HG02938 (cell line): ENCODE results near the gene SLBP.
A peak's percentile ranks its signal among the peaks of the same experiment; 100 is the strongest.

Experiments
- ATAC-seq: cut with Tn5 transposase; IDR thresholded peaks from one replicate; pipeline ENCODE4 v1.9.1; 2021; ENCODE audit warnings: mild to moderate bottlenecking, moderate library complexity; ENCODE audit not compliant: unreplicated experiment

Gene SLBP

DNA sequence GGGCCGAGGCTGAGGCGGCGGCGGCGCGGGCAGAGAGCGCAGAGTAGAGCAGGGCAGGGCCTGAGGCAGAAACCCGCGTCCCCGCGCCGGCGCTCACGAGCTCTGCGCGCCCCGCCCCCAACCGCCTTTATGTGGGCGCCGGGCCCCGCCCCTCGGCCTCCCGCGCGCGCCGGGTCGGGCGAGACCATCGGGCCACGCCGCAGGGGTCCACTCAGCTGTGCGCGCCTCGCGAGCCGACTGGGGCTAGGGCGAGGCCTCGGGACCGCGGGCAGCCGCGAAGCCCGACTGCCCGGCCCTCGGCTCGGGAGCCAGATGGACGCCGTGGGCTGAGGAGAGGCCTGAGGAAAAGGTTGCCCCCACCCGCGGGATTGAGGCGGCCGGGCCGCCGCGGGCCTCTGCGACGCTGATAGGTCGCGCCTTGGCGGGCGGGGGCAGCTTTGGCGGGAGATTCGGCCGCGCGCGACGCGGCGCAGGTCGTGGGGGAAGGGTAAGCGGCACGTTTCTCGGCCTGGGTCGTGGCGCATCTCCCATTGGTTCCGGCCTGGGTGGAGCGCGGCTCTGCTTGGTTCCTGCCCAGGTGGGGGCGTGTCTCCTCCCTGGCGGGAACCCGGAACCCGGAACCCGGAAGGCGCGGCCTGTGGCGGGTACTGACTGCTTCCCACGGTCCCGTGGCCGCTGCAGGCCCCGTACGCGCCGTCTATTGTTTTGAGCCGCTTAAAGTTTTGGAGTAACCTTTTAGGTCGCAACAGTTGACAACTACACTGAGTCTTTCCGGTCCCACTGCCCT lies at the start of gene SLBP:
Gene SLBP (minus strand): TSS at position 104 of the 787 bp plus-strand sequence. CDS start 131 bp downstream, outside the sequence.
- peak; percentile 77 for ATAC-seq

DNA sequence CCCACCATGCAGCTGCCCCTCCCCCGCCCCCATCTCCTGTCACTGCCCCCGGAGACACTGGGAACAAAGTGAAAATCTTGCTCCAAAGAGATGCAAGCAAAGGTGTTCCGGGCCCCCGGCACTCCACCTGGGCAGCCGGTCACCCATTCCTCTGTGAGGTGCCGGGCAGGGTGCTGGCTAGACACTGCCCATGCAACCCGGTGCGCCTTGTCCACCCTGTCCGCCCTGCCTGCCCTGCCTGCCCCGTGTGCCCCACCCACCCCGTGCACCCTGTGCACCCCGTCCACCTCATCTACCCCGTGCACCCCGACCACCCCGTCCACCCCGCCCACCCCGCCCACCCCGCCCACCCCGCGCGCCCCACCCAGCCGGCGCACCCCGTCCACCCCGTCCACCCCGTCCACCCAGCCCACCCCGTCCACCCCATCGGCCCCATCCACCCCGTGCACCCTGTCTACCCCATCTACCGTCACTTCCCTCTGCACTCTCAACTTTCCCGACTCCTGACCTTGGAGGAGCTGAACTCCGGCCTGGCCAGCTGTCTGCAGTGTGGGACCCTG lies 49.1 kb upstream of the SLBP start:
- no peak for ATAC-seq

DNA sequence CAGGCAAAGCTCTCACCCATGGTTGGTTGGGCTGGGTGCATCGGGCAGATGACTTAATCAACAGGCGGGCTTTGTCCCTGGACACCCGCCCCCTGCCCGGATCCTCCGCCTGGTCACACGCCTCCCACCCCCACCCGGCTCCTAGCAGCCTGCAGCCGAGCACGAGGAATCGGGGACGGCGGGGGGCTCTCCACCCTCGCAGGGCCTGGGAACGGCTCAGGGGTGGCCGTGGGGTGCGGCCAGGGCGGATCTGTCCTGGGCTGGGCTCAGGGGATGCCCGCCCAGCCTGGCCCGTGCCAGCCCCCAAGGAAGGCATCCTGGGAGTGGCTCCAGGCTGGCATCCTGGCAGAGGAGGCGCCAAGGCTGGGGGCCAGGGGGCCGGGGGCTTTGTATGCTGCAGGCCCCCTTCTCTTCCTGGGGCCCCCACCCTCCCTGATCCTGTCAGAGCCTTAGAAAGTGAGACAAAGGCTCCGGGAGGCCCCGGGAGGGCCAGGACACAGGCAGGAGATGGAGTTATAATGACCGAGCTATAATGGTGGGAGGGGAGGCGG lies 48.5 kb upstream of the SLBP start:
- no peak for ATAC-seq

DNA sequence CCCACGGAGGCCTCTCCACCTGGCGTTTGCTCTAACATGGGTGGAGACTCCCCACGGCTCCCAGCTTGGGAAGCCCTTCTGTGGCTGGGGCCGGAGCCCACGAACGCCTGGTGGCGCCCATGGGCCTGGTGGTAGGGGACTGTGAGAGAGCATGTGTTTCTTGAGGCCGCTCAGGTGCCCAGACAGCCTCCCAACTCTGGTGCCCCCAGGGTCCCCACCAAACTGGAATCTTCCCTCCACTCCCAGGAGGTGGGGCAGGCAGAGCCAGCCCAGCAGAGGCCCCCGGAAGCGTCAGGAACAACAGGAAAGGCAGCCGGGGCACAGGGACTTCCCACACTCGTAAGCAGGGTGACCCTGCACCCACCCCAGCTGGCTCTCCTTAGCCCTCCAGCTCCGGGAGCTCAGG lies 47.7 kb upstream of the SLBP start:
- ATAC-seq, result no peak

DNA sequence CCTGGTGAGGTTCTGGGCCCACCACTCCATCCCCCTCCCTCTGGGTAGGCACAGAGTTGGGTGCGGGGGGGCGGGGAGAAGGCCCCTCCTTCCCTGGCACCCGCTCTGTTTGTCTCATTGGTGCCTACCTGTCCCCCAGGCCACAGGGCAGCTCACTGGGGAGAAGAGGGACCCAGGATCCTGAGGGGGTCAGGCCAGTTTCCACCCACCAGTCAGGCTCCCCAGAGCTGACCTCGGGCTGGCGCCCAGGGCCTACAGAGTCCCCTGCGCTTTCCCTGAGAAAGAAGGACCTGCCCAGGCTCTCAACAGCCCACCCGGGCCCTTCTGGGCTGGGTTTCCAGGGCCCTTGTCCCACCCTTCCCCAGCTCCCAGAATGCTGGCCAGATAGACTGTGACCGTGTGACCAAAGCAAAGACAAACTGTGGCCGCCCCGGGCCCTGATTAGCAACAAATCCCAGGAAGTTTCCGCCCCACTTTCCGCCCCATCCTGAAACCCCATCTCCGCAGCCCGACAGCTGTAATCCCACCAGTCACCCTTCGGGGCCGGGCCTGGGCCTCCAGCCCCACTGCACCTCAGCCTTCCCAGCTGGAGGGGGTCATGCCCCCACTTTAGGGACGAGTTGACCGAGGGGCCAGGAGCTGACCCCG lies 47.2 kb upstream of the SLBP start:
- ATAC-seq, result no peak

DNA sequence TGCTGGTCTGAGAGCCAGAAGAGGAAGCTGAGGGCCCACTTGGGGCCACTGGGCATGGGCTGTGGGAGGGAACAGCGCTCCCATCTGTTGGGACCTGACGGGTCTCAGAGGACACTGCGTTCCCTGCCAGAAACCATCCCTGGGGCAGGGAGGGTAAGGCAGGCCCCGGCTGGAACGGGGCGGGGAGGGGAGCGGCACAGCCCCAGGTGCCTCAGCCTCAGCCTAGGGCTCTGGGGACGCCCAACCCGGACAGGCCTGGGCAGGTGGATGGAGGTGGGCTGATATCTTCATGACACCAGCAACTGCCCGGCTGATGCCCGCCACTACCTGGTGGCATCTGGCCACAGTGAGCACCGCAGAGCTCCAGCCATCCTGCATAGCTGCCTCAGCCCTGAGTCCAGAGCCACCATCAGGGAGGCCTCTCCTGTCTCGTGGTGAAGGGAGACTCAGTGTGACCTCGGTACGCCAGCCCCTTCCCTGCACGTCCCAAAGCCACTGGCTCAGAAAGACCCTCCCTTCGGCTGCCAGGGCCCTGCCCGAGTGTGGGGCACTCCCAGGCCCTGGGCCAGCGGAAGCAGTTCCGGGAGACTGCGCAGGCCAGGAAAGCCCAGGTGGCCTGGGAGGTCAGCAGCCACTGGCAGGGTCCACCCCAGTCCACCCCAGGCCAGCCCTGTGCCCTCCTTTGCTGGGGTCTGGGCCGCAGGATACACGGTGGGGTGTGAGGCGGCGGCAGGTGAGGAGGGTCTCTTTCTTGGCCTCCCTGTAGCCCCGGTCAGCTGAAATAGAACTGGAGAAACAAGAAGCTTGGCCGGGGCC lies 46.4 kb upstream of the SLBP start:
- ATAC-seq, result no peak

DNA sequence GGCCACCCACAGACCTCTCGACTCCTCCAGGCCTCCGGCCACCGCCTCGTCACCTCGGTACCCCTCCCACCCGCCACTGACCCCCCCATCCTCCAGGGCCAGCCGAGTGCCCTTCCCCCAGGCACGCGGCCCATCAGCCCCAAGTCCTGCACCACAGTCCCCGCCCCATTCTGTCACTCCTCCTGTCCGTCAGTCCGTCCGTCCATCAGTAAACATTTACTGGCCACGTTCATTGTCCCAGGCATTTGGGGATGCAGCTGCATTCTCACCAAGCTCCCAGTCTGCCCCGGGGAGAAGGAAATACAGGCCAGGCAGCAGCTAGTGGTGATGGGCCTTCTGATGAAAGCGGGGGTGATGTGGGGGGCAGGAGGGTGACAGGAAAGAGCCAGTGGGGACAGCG lies 45.7 kb upstream of the SLBP start:
- ATAC-seq, result no peak

DNA sequence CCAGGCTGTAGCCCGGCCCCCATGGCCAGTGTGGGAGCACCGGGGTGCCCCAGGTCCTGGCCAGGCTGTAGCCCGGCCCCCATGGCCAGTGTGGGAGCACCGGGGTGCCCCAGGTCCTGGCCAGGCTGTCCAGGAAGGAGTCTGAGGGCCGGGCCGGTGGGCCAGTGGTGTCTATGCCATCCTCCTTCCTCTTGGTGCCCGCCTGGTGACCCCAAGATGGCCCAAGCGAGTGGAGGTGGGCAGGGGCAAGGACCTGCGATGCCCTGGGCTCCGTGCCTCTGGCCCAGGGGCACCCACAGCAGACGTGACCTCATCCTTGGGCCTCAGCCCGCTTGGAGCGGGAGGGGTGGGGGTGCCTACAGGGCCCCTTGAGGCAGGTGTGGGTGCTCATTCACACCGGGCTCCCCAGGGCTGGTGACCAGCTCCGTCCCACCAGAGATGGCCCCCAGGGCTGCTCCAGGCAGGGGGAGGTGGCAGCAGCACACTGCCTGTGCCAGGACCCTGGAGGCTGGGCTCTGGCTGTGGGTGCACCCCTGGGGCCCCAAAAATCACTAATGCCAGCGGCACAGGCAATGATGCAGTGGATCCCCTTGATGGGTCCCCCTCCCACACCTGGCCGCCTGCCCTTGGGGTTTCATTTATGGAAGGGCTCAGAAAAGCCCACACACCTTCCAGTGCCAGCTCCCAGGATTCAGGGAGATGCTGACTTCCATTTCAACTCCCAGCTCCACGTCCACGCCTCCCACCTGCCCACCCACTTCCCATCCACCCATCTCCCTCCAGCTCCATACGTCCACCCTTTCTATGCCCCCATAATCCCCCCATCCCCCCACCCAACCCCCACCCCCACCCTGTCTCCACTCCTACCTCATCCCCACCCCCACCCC lies 45.0 kb upstream of the SLBP start:
- ATAC-seq, result no peak

DNA sequence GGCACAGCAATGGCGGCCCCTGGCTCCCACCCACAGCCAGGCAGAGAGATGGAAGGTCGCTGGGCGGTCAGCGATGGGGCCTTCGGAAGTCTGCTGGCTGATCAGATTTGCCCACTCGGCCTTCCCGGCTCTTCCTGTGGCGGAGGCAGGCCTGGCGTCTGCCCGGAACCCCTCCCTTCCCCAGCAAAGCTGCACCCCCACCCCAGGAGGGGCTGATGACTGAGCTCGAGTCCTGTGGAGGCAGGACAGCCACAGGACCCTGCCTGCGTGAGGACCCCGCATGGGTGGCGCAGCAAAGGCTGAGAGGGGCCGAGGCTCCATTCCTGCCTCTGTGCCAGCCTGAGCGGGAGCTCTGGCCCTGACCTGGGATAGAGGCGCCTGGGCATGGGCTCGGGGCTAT lies 44.0 kb upstream of the SLBP start:
- ATAC-seq, result no peak

DNA sequence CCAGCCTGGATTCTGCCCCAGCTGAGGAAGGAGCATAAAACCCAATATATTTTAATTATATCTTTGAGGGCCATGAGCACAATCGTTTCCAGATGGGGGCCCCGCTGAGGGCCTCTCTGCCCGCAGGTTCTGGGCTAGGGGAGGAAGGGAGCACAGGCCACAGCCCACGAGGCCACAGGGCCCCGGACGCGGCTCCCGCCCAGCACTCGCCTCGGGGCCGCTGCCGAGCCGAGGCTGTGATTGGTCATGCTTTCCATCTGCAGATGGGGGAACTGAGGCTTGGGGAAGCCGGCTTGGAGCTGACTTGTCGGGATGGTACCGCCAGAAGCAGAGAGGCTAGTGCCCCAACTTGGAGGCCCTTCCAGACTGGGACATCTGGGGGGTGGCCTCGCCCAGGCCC lies 43.2 kb upstream of the SLBP start:
- ATAC-seq, result no peak

DNA sequence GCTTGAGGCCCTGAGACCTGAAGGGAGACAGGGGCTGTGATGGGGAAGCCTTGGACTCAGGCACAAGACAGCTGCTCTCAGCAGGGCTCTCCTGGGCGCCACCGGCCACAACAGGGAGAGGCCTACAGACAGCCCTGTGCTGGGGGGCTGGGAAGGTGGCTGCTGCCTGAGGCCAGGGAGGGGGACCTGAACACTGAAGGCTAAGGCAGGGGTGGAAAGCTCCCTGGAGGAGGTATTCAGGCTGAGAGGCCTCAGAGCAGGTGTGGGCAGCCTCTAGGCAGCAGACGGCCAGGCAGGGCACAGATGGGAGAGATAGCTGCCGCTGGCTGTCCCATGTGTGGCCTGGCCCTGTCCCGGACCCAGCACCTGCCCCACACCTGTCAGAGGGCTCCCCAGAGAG lies 42.2 kb upstream of the SLBP start:
- no peak for ATAC-seq

DNA sequence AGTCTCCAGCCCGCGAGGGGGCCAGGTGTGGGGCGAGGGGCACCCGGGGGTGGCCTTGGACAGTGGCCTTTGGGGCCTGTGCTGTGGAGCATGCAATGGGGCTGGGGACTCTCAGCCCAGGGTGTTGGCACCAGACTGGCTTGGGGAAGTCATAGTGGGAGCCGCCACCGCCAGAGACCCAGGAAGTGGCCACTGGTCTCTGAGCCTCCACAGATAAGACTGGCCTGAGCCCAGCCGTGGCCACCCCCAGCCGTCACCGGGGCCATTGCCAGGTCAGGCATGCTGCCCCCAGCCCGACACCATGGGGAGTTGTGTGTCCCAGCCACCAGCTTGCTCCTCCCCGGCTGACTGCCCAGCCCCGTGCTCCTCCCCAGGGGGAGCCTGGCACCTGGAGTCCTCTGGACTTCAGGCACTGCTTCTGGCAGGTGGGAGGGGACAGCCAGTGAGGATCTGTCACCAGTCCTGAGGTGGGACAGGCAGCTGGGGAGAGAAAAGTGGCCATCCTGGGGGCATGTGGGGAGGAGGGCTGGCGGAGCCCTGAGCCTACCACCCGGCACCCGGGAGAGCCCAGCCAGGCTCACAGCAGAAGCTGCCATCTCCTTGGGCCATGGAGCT lies 41.7 kb upstream of the SLBP start:
- ATAC-seq, result no peak

DNA sequence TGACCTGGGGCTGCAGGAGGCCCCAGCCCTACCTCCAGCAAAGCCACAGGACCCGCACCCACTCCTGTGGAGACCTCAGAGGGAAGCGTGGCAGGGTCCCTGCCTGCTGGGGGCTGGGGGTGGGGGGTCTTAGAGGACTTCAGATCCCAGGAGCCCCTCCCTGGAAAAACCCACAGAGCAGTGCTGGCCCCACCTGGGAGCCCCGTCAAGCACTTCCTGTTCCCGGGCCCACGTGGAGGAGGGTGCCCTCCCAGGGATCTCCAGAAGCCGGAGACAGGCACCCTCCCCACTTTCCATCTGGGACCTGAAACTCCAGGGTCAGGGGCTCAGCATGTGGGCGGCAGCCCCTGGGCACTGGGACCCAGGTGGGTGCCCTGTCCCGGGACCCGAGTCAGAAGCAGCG lies 41.2 kb upstream of the SLBP start:
- ATAC-seq, result no peak

DNA sequence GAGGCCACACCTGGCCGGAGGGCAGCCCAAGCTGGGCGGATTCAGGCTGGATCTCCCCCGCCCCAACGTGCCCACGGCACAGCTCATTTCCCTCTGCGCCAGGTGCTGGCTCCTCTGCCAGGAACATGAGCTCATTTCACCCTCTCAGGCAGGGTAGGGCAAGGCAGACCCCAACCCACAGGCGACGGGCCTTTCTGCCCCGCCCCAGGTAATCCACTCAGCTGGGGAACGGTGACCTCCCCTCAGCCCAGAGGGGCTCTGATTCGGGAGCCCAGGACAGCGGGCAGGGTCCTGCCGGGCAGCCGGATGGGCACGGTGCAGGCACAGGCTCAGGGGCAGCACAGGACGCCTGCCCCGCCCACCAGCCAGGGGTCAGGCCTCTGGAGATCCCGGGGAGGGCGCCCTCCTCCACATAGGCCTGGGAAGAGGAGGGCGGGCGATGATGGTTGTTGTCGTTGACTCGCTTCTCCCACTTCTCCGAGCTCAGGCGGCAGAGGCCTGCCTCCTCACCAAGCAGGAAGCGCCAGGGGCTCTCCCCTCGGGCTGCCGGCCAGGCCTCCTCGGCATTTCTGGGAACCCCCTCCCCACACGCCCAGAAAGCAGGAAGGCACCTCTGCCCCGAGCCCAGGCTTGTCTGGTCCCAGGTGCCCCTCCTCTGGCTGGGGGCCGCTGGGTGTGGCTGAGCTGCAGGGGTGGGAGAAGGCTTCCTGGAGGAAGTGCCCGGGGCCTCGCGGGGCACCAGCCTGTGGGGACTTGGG lies 40.3 kb upstream of the SLBP start:
- no peak for ATAC-seq

DNA sequence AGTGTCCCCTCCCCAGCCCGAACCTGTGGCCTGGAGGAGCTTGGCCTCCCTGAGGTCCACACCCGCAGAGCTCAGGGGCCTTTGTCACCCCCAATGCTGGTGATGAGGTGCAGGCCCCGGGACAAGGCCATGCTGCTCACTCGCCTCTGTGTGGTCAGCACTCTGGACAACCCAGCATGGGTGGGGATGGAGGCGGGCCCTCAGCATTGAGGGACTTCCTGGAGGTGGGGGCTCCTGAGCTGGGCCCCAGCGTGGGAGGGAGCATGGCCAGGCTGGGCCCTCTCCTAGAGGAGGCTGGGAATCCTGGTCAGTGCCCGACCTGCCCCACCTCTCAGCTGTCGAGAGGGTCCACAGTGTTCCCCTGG lies 39.8 kb upstream of the SLBP start:
- no peak for ATAC-seq

DNA sequence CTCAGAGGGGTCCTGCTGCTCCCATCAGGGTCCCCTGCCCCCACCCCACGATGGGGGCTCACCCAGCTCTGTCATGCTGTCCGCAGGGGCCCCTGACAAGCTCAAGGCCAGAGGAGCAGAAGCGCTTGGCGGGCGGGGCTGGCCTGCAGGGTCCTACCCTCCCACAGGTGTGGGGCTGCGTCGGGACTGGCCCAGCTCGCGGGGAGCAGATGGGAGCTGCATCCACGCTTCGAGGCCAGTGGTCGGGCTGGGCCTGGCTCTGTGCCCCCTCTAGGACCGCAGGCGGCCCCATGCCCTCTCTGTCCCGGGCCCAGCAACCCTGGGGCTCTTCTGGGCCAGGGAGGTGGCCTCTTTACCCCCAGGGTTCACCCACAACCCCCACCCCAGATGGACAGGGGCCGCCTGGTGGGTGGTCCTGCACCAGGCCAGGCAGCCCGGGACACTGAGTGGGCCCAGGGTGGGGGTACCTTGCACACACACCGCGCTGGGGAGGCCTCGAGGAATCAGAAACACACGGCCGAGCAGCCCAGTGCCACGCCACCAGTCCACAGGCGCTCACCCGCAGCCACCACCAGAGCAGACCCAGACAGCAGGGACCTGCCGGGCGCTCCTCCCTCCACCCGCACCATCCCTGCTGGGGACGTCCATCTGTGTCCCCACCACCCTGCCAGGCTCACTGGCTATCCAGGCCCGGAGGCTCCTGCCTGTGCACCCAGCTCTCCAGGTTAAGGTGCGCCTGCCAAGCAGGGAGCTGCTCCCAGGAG lies 39.2 kb upstream of the SLBP start:
- no peak for ATAC-seq

DNA sequence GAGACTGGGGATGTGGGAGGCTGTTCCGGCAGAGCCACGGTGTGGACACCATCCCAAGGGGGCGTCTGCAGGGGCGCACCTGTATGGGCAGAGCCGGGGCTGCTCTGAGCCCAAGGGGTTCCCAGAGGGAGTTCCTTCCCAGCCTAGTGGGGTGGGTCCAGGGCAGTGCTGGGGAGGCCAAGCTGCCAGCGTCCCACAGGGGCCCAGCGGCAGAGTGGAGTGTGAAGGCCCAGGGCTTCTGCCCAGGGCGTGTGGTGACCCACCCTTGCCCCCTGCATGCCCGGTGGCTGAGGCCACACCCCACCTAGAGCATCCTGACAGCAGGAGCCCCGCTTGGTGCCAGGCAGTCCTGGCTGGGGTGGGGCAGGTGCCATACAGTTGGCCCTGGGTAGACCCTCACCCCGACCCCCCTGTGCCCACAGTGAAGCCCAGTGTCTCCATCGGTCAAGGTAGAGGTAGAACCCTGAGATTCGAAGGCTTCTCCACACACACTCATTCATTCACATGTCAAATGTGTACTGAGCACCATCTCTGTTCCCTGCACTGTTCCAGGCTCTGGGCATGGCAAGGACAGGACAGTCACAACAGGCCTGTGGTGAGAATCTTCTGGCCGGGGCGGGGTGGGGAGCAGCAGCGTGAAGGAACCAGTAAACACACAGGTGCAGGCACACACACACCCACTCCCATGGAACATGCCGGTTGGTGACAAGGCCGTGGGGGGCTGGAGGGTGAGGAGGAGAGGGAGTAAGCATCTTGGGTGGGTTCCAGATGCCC lies 38.4 kb upstream of the SLBP start:
- ATAC-seq, result no peak

DNA sequence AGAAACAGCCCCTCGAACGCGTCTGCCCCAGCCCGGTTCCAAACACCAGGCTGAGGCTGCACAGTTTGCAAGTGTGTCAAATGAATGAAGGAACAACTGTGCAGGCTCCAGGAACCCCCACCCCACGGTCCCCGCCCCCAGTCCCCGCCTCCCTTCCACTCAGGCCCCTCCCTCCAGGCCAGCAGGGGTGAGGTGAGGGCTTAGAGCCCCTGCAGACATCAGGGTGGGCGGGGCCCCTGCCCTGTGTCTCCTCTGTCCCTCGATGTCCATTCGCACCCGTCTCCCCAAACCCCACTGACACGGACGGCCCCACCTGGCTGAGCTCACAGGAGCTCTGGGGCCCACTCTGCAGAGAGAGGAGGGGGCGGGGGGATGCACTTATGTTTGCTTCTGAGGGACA lies 37.7 kb upstream of the SLBP start:
- ATAC-seq, result no peak
